DND-41 (cell line): ENCODE measurements around the gene CAPN15.
"Not testable (repeated sequence)": the region's sequence is repeated elsewhere in the genome, so short reads cannot be mapped to it uniquely, and the experiment has no call there.

Source experiments
- ATAC-seq: fragments of 200-7000 bp; cut with Tn5 transposase; 3 replicates; pipeline ENCODE4 v1.9.1; 2021; ENCODE audit warnings: low read depth; ENCODE audit not compliant: insufficient read depth
- DNase-seq: peaks from one replicate; pipeline ENCODE4 v3.0.0-alpha.2; 2020
- H2AFZ ChIP-seq: 2 replicates; pipeline ENCODE4 v1.6.0; 2012; ENCODE audit warnings: low read depth, low read length
- H3K27ac ChIP-seq: 2 replicates; pipeline ENCODE4 v1.5.1; 2012; ENCODE audit warnings: low read length, inconsistent platforms
- H3K27me3 ChIP-seq: fragments of 200-600 bp; sonication (generic); 2 replicates; pipeline ENCODE4 v1.6.0; 2012; ENCODE audit warnings: low read length, mild to moderate bottlenecking, inconsistent platforms; ENCODE audit not compliant: insufficient read depth, poor library complexity
- H3K36me3 ChIP-seq: 2 replicates; pipeline ENCODE4 v1.5.1; 2012; ENCODE audit warnings: low read length, inconsistent platforms; ENCODE audit not compliant: insufficient read depth
- H3K4me1 ChIP-seq: 2 replicates; pipeline ENCODE4 v1.5.1; 2012; ENCODE audit warnings: mild to moderate bottlenecking, low read length; ENCODE audit not compliant: insufficient read depth
- H3K4me2 ChIP-seq: 2 replicates; pipeline ENCODE4 v1.6.0; 2012; ENCODE audit warnings: mild to moderate bottlenecking, moderate library complexity, low read length, inconsistent platforms; ENCODE audit not compliant: insufficient read depth
- H3K4me3 ChIP-seq, 2 experiments: fragments of 200-600 bp in 1 of 2; shearing (Covaris generic) in 1 of 2; 2 replicates each; pipeline ENCODE4 v1.5.1; 2012 to 2016; ENCODE audit warnings: inconsistent platforms in 2 of 2, low read length in 2 of 2, mild to moderate bottlenecking in 2 of 2, low read depth in 1 of 2, moderate library complexity in 1 of 2
- H3K79me2 ChIP-seq: 2 replicates; pipeline ENCODE4 v1.6.0; 2012; ENCODE audit warnings: low read length, inconsistent platforms; ENCODE audit not compliant: insufficient read depth
- H3K9ac ChIP-seq: 2 replicates; pipeline ENCODE4 v1.6.0; 2012; ENCODE audit warnings: low read depth, mild to moderate bottlenecking, inconsistent platforms, low read length, moderate library complexity
- H3K9me3 ChIP-seq: 2 replicates; pipeline ENCODE4 v1.5.1; 2012; ENCODE audit warnings: low read length, moderate library complexity, mild to moderate bottlenecking, inconsistent platforms; ENCODE audit not compliant: insufficient read depth, severe bottlenecking
- H4K20me1 ChIP-seq: 2 replicates; pipeline ENCODE4 v1.6.0; 2012; ENCODE audit warnings: low read length; ENCODE audit not compliant: insufficient read depth
- CTCF ChIP-seq: IDR thresholded peaks from 2 replicates; pipeline ENCODE4 v1.5.1; 2012; ENCODE audit warnings: borderline replicate concordance, low read length, moderate library complexity, mild to moderate bottlenecking; ENCODE audit not compliant: poor library complexity, severe bottlenecking; ENCODE audit errors: extremely low read depth
- EZH2 ChIP-seq: IDR thresholded peaks from 3 replicates; pipeline ENCODE4 v1.6.1; 2012; ENCODE audit warnings: borderline replicate concordance, low read depth, mild to moderate bottlenecking, moderate library complexity, low read length, inconsistent platforms; ENCODE audit not compliant: severe bottlenecking

CAPN15 gene

GRCh38 chr16:527015-527903 lies at the start of gene CAPN15:
CAPN15 (plus strand) TSS chr16:527712; CDS start chr16:546839, 19,127 bp downstream.
- TF ChIP-seq EZH2 (no peak), CTCF (no peak)
- ATAC-seq, result peak; percentile 78
- peak within 1 kb of the TSS; percentile 93 for H3K27ac ChIP-seq

GRCh38 chr16:478287-478686 lies 49.2 kb upstream of the CAPN15 start:
- H3K4me3 ChIP-seq, H3K27me3 ChIP-seq, H3K4me2 ChIP-seq, ATAC-seq, H3K27ac ChIP-seq, H3K4me1 ChIP-seq, H3K9ac ChIP-seq, DNase-seq, H3K9me3 ChIP-seq, H3K79me2 ChIP-seq, H2AFZ ChIP-seq: not testable (repeated sequence)
- peaks cover 40% of the 10 kb centered on the region for H3K36me3 ChIP-seq
- peaks cover 24% of the 10 kb centered on the region for H4K20me1 ChIP-seq

More at GRCh38 chr16:527015-527903, at the start of gene CAPN15:
- Histone ChIP-seq H3K9me3 (no peaks in the 10 kb centered on the region), H3K4me2 (peak within 1 kb of the TSS; percentile 94), H3K36me3 (peaks cover 25% of the 10 kb centered on the region), H3K4me1 (peaks cover 38% of the 10 kb centered on the region), H3K79me2 (peaks cover 64% of the 10 kb centered on the region), H2AFZ (peak within 1 kb of the TSS; percentile 75), H3K4me3 (peak within 1 kb of the TSS; percentile 58 to 95), H4K20me1 (peaks cover 61% of the 10 kb centered on the region), H3K9ac (peak within 1 kb of the TSS; percentile 81), H3K27me3 (no peaks in the 10 kb centered on the region)
- peak; percentile 84 for DNase-seq

- DNase-seq (no peak), ATAC-seq (no peak)
- Histone ChIP-seq H3K4me1 (no peaks in the 10 kb centered on the region), H2AFZ (no peak overlapping the region), H3K9ac (no peak overlapping the region), H3K4me3 (no peak overlapping the region), H3K36me3 (peaks cover 41% of the 10 kb centered on the region), H3K79me2 (no peaks in the 10 kb centered on the region; the same call in 1 of the 2 replicates), H3K27ac (no peak overlapping the region), H3K4me2 (no peak overlapping the region), H4K20me1 (peaks cover 11% of the 10 kb centered on the region), H3K9me3 (no peaks in the 10 kb centered on the region), H3K27me3 (no peaks in the 10 kb centered on the region)
- no peak for TF ChIP-seq CTCF
- no peak for TF ChIP-seq EZH2
These were observed 44.9 kb upstream of the CAPN15 start for GRCh38 chr16:482468-483185.
